CD4-positive, alpha-beta T cell treated with Interleukin-2 at 100 ng/mL for 4 hours (primary cell): ENCODE measurements around the gene ARMC9.

Source experiments
- DNase-seq: peaks from one replicate; pipeline ENCODE4 v3.0.0-alpha.2; 2020; ENCODE audit warnings: low spot score

The ARMC9 gene

DNA sequence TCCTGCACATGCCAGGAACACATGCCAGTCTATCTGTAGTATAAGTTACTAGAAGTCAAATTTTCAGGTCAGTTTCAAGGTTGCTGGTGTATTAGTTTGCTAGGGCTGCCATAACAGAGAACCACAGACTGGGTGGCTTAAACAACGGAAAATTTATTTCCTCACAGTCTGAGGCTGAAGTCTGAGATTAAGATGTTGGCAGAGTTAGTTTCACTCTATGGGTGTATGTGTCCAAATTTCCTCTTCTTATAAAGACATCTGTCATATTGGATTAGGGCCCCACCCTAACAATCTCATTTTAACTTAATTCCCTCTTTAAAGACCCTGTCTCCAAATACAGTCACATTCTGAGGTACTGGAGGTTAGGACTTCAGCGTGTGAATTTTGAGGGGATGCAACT is 223.6 kb downstream of the ARMC9 start:
- DNase-seq: no peak

DNA sequence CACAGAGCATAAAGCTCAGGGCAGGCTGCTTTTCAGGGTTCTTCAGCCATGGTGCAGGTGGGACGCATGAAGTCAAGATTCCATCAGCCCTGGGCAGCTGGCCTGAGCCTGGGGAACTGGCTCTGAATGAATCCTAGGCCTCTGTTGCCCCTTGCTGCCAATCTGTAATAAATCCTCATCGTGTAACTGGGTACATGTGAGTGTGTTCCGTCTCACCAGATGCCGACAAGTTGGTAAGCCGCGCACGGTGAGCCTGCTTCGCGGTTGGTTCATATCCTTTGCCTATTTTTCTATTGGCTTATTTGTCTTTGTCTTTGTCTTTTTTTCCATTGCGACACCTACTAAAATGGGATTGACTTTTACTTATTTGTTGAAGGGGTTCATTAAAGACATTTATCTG is 224.7 kb downstream of the ARMC9 start:
- DNase-seq: no peak
